SHP77 treated with DMSO at 0.1 percent for 48 hours (cell line): ENCODE results near the gene TSSK1B.
"Not testable (repeated sequence)": the region's sequence is repeated elsewhere in the genome, so short reads cannot be mapped to it uniquely, and the experiment has no call there.

Experiments used
- DNase-seq: peaks from one replicate; lab custom pipeline; 2025; lab: John Stamatoyannopoulos, UW

TSSK1B gene, protein sequence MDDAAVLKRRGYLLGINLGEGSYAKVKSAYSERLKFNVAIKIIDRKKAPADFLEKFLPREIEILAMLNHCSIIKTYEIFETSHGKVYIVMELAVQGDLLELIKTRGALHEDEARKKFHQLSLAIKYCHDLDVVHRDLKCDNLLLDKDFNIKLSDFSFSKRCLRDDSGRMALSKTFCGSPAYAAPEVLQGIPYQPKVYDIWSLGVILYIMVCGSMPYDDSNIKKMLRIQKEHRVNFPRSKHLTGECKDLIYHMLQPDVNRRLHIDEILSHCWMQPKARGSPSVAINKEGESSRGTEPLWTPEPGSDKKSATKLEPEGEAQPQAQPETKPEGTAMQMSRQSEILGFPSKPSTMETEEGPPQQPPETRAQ

DNA sequence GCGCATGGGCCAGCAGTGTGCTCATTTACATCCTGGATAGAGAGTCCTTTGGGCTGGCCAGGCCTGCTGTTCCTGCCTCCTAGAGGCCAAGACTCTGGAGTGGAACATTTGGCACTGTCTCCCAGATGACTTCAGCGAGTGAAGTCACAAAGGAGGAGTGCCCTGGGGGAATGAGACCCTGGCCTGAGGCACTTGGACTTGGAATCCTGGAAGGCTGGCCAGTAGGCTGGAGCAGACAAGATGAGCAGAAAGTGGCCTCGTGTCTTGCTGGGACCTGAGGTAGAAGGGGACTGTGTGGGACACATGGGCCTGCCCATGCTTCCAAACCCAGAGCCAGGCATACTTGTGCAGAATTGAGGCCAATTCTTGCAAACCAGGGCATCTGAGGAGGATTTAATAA lies at the start of gene TSSK1B:
TSS of gene TSSK1B (minus strand) at position 101 of the 400 bp plus-strand sequence. CDS start 150 bp downstream, outside the sequence.
- no peak for DNase-seq

DNA sequence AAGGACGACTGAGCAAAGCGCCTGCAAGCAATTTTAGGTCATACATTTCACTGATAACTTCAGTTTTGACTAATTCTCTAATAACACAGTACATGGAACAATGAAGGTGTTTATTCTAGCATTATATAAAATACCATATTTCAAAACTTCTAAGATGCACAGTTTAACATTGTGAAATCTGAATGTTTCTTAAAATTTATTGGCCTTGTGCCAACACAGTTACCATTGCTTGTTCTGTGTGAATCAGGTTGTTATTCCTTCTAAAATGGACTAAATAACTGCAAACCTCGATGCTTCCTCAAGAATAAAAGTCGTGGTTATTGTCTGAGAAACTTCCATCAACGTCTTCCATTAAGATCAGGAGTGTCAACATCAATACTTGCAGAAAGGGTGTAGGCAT lies 45.5 kb upstream of the TSSK1B start:
- DNase-seq, result no peak

DNA sequence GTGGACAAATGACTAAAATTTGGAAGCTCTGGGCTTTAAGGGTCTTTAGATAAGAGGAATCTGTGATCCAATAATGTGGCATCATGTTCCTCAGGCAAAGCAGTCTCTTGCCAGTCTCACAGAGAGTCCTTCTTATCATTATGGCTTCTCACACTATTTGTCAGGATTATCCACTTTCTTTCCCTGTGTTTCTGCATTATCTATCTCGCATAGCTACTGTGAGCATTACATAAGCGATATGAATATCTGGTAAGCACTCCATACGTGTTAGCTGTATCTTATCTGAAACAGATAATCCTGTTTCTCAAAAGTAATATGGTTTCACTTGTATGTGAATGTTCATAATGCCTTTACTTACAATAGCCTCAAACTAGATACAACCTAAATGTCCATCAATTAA lies 43.9 kb upstream of the TSSK1B start:
- DNase-seq, result no peak

DNA sequence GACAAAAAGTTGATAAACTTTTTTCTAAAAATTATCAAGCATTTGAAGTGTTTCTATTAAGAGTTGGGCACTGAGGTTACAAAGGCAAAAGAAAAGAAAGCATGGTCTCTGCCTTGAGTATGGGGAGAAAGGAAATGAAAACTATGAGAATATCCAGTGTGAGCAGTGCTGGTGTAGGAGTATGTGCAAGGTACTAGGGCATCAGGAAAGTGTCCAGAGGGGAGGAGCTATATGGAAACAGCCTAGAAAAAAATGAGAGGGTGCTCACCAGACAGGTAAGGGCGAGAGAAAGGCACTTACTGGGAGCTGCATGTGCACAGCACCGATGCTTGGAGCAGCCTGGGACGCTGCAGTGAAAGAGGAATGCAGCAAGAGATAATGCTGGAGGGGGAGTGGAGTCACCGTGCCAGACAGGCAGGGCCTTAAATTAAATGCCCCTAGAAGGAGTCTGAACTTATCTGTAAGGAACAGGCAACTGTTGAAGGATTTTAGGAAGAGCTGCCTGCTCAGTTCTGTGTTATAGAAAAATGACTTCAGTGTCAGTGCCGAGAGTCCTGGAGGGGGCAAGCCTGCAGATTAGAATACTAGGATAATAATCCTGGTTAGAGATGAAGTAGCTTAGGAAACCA lies 39.4 kb upstream of the TSSK1B start:
- no peak for DNase-seq

DNA sequence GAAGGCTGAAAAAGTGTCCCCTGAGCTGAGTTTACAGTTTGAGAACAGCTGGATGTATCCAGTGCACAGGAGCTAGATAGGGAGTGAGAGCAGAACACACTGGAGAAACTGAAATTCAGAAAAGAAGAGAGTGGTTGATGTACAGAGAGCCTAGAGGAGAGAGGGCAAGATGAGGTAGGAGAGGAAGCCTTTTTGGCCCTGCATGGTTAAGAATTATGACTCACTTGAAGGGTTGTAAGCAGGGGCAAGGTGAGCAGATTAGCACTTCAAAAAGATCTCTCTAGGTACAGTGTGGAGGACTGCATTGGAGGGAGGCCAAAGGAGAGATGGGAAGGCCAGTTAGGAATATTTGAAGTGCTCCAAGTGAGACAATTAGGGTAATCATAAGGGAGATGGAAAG lies 28.2 kb upstream of the TSSK1B start:
- DNase-seq, result no peak

DNA sequence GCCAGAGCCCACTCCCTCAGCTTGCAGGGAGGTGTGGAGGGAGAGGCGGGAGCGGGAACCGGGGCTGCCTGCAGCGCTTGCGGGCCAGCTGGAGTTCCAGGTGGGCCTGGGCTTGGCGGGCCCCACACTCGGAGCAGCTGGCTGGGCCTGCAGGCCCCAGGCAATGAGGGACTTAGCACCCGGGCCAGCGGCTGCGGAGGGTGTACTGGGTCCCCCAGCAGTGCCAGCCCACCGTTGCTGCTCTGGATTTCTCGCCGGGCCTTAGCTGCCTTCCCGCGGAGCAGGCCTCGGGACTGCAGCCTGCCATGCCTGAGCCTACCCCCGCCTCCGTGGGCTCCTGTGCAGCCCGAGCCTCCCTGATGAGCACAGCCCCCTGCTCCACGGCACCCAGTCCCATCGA lies 22.3 kb upstream of the TSSK1B start:
- not testable (repeated sequence) for DNase-seq

DNA sequence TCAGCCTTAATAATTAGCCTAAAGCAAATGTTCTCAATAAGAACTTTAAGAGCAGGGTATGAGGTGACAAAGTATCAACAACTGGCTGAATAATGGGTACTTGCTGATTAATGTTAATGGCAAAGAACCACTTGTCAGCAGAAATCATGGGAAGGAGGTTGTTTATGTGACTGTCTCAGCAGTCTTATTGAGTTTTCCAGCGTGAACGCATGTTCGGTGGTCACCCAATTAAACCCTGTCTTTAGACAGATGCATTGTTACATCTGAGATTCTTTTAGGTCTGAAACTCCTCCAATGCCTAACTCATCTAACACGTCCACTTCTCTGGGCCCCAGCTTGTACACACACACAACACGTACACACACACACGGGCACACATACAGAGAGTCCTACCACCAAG lies 18.2 kb upstream of the TSSK1B start:
- no peak for DNase-seq

DNA sequence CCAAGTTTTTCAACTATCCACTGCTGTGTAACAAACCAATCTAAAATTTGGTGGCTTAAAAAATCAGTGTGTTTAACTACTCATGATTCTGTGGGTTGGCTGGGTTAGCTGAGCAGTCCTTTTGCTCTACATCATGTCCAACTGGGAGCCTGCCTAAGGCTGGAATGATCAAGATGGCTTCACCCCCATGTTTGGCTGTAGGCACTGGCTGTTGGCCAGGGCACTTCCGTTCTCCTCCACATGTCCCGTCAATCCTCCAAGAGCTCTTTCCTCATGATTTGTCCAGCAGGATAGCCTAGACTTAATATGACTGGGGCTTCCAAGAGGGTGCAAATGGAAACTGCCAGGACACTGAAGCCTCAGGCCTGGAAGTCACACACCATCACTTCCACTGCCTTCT lies 17.0 kb upstream of the TSSK1B start:
- no peak for DNase-seq

DNA sequence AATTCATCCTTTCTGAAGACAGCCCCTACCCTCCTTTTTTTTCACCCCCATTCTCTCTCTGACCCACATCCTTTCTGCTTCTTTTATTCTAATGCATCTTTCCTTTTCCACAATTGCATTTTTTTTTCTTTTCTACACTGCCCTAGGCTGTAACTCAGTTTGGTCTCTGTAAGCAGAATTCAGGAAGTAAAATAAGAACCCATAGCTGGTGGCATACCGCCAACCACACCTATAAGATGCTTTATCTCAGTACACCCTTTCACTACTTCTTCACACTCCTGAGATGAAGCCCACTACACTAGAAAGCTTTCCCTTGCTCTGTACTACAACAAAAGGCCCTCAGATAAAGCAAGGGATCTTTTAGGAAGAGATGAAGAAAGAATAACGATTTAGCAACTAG lies 16.1 kb upstream of the TSSK1B start:
- DNase-seq, result no peak

DNA sequence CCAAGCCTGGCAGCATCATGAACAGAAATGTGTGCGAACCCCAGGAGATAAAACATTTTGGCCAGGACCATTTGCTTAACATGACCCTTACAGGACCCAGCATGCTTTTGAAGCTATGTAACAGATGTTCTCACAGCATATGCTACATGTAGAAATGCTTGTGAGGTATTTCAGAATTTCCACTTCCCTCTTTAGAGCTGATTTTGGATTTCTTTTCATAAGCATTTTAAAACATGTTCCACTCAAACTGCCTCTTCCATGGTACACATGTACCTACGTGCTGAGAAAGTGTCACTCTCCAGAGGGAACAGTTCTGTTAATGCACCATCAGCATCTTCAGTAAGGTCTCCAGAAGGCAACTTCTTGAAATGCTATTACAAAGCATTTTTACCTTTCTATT lies 15.7 kb upstream of the TSSK1B start:
- no peak for DNase-seq

DNA sequence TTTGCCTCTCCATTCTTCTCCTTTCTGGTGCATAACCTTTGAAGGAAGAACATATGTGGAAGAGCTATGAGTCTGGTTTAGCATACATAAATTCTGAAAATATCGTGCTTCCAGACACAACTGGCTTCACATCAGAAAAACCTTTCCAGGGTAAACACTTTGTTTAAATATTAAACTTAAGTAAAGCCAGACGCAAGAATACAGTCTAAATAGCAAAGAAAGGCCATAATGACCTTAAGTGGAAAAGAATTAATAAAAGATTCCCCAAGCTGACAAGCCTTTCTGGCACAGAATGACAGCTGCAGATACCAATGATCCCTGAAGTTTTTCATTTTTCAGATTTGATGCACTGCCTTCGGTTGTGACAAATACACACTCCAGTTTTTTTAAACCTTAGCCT lies 13.5 kb upstream of the TSSK1B start:
- no peak for DNase-seq

DNA sequence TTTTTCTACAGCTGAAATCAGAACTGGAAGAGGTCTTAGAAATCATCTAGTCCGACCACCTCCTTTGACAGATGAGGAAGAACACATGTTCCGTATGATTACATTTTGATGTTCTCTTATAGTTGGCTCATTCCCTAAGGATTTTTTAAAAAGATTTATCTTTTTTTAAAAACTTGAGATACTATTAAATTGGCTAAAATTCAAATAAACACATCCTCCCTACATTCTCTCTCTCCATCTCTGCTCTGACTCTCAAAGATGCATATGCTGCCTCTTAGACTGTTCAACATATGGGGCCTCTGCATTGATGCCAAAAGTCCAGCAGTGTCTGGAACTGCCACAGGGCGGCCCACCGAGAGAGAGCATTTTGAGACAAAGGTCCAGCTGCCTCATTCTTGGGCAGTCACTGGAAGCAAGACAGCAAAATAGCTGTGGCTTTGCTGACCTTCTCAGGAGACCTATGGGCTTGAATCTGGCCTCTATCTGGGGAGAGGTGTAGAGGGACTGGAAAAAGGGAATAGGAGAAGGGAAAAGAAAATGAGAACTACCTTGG lies 12.8 kb upstream of the TSSK1B start:
- DNase-seq, result no peak

DNA sequence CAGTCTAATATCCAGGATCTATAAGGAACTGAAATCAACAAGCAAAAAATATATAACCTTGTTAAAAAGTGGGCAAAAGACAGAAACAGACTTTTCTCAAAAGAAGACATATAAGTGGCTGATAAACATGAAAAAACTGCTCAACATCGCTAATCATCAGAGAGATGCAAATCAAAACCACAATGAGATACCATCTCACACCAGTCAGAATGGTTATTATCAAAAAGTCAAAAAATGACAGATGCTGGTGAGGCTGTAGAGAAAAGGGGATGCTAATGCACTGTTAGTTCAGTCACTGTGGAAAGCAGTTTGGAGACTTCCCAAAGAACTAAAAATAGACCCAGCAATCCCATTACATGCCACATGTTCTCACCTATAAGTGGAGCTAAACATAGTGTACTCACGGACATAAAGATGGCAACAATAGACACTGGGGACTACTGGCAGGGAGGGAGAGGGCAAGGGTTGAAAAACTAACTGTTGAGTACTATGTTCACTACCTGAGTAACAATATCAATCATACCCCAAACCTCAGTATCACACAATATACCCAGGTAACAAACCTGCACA lies 11.7 kb upstream of the TSSK1B start:
- DNase-seq, result no peak

DNA sequence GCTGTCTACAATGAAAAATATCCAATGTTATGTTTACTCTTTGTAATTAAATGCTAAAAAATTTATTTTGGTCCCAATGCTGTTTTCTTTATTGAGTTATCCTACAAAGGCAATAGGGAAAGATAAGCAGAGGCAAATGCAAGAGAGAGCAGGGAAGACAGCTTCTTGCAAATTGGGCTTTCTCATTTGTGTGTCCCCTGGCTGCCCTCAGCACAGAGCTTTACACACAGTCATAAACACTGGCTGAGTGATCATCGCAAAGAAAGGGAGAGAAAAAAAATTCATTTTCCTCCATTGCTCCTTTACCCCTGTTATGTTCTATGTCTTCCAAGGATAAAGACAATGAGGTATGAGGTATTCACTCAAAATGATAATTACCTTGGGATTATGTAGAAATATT lies 2.3 kb upstream of the TSSK1B start:
- no peak for DNase-seq

DNA sequence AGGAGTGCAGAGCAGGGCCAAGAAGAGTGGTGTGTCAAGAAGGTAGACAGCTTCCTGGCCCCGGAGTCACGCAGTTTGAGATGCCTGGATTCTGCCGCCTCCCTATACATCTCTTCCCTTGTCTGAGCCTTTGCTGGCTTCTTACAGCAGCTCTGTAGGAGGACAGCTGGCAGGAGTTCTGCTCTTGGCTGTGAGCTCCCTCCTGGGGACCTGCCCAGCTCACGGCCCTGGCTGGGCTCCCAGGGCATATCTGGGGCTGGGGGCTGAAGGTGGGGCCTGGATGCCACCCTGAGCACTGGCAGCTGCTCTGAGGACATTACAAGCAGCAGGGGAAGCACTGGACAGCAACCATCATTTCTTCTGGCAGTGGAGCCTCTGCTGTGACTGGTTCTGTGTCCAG lies 786 bp upstream of the TSSK1B start:
- DNase-seq, result no peak

DNA sequence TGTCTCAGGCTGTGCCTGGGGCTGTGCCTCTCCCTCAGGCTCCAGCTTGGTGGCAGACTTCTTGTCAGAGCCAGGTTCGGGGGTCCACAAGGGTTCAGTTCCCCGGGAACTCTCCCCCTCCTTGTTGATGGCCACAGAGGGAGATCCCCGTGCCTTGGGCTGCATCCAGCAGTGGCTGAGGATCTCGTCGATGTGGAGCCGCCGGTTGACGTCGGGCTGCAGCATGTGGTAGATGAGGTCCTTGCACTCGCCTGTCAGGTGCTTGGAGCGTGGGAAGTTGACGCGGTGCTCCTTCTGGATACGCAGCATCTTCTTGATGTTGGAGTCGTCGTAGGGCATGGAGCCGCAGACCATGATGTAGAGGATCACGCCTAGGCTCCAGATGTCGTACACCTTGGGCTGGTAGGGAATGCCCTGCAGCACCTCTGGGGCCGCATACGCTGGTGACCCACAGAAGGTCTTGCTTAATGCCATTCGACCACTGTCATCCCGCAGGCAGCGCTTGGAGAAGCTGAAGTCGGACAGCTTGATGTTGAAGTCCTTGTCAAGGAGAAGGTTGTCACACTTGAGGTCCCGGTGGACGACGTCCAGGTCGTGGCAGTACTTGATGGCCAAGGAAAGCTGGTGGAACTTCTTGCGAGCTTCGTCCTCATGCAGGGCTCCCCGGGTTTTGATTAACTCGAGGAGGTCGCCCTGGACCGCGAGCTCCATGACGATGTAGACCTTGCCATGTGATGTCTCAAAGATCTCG lies 752 bp downstream of the TSSK1B start:
- no peak for DNase-seq

DNA sequence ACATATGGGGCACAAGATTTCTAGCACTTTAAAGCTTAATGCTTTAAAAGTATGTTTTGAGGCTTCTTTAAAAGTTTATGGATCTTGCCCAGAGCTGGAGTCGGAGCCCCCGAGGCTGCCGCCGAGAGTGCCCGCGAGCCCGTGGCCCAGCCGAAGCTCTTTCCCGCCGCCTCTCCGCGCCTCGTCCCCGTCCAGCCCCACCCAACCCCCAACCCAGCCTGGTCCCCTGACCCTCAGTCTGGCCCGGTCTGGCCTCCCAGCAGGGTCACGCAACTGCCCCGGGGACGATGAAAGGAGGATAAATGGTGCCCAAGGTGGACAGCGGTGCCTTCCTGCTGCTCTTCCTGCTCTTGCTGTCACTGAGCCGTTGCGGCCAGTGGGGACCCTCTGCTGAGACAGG lies 1.7 kb downstream of the TSSK1B start:
- DNase-seq, result no peak

DNA sequence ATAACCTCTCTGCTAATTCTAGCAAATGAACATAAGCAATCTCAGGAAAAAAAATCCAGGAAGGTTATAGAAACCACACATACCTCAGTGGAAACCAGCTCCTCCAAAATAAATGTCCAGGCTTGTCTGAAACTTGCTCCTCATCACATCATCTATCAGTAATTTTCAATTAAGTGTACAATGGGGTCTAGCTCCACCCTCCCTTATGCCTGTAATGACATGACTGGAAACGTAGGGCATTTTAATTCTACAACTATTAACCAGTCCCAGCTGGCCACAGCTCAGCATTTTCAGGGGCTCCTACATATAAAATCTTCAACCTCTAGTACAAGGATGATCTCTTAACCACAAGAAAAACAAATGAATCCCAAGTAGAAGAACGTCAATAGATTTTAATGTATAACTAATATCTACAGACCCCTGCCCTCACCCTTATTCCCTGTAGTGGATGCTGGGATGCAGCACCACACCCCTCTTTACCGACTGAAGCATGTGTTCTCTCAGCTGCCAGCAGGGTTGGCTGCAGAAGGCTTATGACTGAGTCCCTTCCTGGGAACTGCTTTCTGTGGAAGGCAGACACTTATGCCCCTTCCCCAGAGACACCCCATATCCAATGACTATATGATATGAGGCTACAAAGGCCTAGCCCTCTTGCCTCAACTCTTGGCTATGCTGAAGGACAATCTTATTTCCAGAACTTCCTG lies 6.8 kb downstream of the TSSK1B start:
- DNase-seq, result no peak

DNA sequence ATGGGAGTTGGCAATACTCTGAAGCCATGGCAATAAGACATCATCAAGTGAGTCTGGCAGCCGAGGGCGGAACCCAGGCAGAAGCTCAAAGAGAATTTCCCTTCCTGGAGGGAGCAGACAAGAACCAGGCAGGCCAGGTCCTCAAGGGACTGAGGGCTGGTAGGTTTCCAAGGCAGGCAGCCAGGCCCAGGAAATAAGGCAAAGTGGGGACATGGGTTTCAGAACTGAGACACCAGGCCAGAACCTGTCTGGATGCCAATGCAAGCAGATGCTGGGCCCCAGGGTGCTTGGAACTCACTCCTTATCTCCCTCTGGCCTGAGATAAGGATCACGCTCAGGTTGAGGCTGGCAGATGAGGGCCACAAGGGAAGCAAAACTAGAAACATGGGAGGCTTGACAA lies 8.9 kb downstream of the TSSK1B start:
- no peak for DNase-seq

DNA sequence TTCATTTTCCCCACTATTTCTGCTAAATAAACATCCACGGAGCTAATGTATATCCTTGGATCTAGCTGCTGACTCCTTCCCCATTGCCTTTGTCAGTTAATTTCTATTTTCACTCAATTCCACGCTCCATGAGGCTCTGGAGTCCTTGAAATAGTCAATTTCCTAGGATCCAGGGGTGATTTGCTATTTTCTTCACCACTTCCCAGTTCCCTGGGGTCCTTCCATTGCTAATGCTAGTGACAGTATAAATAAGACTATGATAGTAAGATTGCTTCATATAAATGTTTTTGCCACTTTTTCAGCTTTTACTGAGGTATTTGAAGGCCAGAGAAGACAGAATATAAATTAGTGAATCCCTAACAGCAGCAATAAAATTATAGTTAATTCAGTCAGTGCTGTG lies 13.1 kb downstream of the TSSK1B start:
- DNase-seq, result no peak

DNA sequence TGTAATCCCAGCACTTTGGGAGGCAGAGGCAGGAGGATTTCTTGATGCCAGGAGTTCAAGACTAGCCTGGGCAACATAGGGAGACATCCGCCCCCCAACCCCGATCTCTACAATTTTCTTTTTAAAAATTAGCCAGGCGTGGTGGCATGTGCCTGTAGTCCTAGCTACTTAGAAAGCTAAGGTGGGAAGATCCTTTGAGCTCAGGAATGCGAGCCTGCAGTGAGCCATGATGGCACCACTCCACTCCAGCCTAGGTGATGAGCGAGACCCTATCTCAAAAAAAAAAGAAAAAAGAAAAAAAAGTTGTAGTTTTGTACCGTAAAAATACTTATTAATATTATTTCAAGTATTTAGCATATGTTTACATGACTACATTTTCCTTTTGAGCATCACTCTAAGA lies 29.3 kb downstream of the TSSK1B start:
- DNase-seq, result no peak

DNA sequence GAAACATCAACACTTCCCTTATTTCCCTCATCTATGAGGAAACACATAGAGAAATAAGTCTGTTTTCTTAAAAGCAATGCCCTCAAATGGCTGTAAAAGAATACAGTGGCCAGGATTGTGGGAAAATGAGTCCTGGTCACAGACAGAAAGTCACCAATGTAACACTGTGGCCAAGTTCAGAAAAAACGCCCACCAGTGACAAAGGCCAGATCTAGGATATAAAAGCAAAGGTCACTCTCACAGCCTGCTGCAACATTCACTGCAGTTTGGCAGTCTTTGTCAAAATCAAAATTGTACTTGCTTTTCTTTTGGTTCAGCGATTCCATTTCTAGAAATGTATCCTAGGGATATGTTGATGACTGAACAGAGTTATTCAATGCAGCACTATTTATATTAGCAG lies 30.5 kb downstream of the TSSK1B start:
- DNase-seq, result no peak
